Peyer's patch (tissue), 4 donors: ENCODE measurements around the gene CSDE1. TPM values are rescaled to one million over a fixed set of nuclear protein-coding genes. Genes with fewer than 3 reads are reported as not detected.
A peak's percentile ranks its signal among the peaks of the same experiment; 100 is the strongest.

ENCODE experiments used
- DNase-seq, 3 donors: peaks; one replicate each; pipeline ENCODE4 v3.0.0-alpha.2; 2017 to 2019
- H3K27ac ChIP-seq, 4 donors: fragments of 200-600 bp; sonication (generic); one replicate each; pipeline ENCODE4 v1.5.1; 2016 to 2019
- H3K27me3 ChIP-seq, 2 donors: fragments of 200-600 bp; sonication (generic); one replicate each; pipeline ENCODE4 v1.5.1; 2019
- H3K36me3 ChIP-seq, 3 donors: fragments of 200-600 bp; sonication (generic); one replicate each; pipeline ENCODE4 v1.5.1; 2016 to 2019
- H3K4me1 ChIP-seq, 4 donors: fragments of 200-600 bp; sonication (generic); one replicate each; pipeline ENCODE4 v1.5.1; 2016 to 2019
- H3K4me3 ChIP-seq, 4 donors: fragments of 200-600 bp; sonication (generic); 1 replicate in 3 of 4; 2 replicates in 1 of 4; pipeline ENCODE4 v1.5.1; 2016 to 2019; ENCODE audit warnings: mild to moderate bottlenecking in 1 of 4
- H3K9me3 ChIP-seq, 4 donors: fragments of 200-600 bp; sonication (generic); one replicate each; pipeline ENCODE4 v1.5.1; 2016 to 2019; ENCODE audit warnings: mild to moderate bottlenecking in 1 of 4
- POLR2A ChIP-seq, 2 donors: fragments of 450-650 bp; IDR thresholded peaks; one replicate each; pipeline ENCODE4 v1.5.1; 2017; ENCODE audit warnings: antibody characterized with exemption in 2 of 2, mild to moderate bottlenecking in 2 of 2, moderate library complexity in 2 of 2
- total RNA-seq, 4 donors: library from RNA; depleted of rRNA; stranded (reverse); fragments of >200 nt; gene quantifications; one replicate each; pipeline ENCODE4 v1.1.0, GENCODE V29; 2016
- TF ChIP-seq, protein P1 (sequence below), 6 experiments: fragments of 450-650 bp in 4 of 6; fragments of 200-600 bp in 2 of 6; sonication (generic) in 1 of 6; IDR thresholded peaks; one replicate each; pipeline ENCODE4 v1.5.1; 2017 to 2019; ENCODE audit warnings: antibody characterized with exemption in 6 of 6, mild to moderate bottlenecking in 3 of 6, moderate library complexity in 1 of 6

The CSDE1 gene
- total RNA-seq, 4 donors from 2014 or later, result 292 to 374 (median 333) TPM

DNA sequence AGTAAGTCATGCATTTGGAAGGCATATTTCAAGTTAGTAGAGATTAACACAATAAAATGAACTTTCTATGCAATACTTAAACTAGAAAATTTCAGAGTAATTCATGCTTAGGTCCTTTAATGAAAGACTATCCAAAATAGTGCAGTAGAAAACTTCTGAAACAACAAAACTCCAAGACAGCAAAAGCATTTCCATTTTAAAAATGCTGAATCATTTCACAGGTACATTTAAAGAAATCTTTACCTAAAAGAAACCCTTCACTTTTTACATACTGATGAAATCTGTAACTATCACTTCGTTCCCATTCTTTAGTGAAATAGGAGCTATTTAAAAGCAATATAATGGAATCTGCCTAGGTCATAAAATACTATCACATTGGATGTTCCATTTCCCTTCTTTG lies 17.5 kb downstream of the CSDE1 start:
- no peak for DNase-seq
- Histone ChIP-seq H3K27me3 (no peaks in the 10 kb centered on the region), H3K4me1 (peaks cover 0 to 17% (median 0%) of the 10 kb centered on the region in 4 donors), H3K9me3 (no peaks in the 10 kb centered on the region), H3K36me3 (peaks cover 0 to 63% (median 0%) of the 10 kb centered on the region in 3 donors), H3K4me3 (no peak overlapping the region), H3K27ac (no peak overlapping the region)
- TF ChIP-seq, protein P1, sequence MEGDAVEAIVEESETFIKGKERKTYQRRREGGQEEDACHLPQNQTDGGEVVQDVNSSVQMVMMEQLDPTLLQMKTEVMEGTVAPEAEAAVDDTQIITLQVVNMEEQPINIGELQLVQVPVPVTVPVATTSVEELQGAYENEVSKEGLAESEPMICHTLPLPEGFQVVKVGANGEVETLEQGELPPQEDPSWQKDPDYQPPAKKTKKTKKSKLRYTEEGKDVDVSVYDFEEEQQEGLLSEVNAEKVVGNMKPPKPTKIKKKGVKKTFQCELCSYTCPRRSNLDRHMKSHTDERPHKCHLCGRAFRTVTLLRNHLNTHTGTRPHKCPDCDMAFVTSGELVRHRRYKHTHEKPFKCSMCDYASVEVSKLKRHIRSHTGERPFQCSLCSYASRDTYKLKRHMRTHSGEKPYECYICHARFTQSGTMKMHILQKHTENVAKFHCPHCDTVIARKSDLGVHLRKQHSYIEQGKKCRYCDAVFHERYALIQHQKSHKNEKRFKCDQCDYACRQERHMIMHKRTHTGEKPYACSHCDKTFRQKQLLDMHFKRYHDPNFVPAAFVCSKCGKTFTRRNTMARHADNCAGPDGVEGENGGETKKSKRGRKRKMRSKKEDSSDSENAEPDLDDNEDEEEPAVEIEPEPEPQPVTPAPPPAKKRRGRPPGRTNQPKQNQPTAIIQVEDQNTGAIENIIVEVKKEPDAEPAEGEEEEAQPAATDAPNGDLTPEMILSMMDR (IDR thresholded peaks at IDR 0.05), result no peak
- TF ChIP-seq POLR2A (IDR thresholded peaks at IDR 0.05), result no peak

DNA sequence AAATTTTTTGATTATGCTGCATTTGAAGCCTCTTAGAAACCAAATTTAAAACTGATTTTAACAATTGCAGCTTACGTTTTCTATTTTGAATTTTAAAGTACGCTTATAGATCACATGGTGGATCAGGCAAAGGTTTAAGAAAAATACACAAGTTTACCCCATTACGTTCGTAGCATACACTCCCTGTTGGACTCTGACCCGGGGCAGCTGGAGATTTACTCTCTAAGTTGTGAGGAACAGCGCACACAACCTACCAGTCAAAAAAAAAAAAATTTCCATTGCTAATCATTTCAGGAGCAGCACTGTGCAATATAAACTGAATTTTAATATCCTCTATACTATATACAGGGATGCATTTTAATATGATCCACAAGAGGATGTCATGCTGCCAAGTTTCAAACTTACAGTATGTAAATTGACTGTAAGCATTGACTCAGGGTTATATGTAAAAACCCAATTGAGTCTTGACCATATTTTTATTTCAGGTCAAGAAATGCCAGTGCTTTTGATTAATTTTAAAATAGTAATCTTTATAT lies 20.4 kb downstream of the CSDE1 start:
- Histone ChIP-seq H3K9me3 (no peaks in the 10 kb centered on the region), H3K4me1 (peaks cover 0 to 13% (median 0%) of the 10 kb centered on the region in 4 donors), H3K36me3 (peaks cover 0 to 76% (median 0%) of the 10 kb centered on the region in 3 donors), H3K27ac (no peak overlapping the region), H3K27me3 (no peaks in the 10 kb centered on the region), H3K4me3 (no peak overlapping the region)
- peak in 1 of 3 donors; percentile 66 for DNase-seq
- TF ChIP-seq, protein P1 (IDR thresholded peaks at IDR 0.05), result no peak
- no peak for TF ChIP-seq POLR2A (IDR thresholded peaks at IDR 0.05)

DNA sequence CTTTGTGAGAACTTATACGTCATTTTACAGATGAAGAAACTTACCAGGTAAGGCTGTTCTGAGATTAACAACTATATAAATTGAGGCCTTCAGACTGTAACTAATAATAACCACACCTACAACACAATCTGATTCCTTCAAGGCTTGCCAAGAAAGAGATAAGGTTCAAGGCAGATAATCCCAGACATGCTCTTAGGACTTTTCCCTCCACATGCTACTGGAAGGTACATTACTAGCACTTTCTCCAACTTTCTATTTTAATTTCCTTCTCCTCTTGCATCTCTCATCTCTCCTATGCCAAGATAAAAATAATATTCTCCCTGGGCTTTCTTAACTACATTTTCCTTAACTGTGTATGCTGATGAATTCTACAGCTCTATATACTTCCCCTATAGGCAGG lies 22.3 kb downstream of the CSDE1 start:
- H3K27me3 ChIP-seq, result no peaks in the 10 kb centered on the region
- H3K9me3 ChIP-seq, result no peaks in the 10 kb centered on the region
- no peak for DNase-seq
- peaks cover 0 to 13% (median 0%) of the 10 kb centered on the region in 4 donors for H3K4me1 ChIP-seq
- no peak for TF ChIP-seq POLR2A (IDR thresholded peaks at IDR 0.05)
- TF ChIP-seq, protein P1 (IDR thresholded peaks at IDR 0.05), result no peak
- peaks cover 0 to 89% (median 0%) of the 10 kb centered on the region in 3 donors for H3K36me3 ChIP-seq
- no peak overlapping the region for H3K4me3 ChIP-seq
- H3K27ac ChIP-seq, result peak overlapping the region in 2 of 4 donors; percentile 22 to 61

DNA sequence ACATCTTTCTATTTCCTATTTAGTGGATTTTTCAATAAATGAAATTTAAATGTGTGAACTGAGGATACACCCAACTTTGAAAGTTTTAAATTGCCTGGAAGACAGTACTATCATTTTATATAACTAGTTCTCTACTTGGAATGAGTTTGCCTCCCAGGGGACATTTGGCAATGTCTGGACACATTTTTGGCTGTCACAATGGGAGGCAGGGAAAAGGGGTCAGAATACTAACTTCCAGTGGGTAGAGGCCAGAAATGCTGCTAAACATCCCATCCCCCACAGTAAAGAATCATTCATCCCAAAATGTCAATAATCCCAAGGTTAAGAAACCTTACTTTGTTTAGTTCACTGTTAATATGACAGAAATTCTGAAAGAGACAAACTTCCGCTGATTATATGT lies 28.0 kb downstream of the CSDE1 start:
- peaks cover 0 to 94% (median 0%) of the 10 kb centered on the region in 3 donors for H3K36me3 ChIP-seq
- no peak overlapping the region for H3K4me3 ChIP-seq
- no peaks in the 10 kb centered on the region for H3K4me1 ChIP-seq
- no peak for TF ChIP-seq POLR2A (IDR thresholded peaks at IDR 0.05)
- TF ChIP-seq, protein P1 (IDR thresholded peaks at IDR 0.05), result no peak
- no peak for DNase-seq
- no peak overlapping the region for H3K27ac ChIP-seq
- H3K9me3 ChIP-seq, result no peaks in the 10 kb centered on the region
- no peaks in the 10 kb centered on the region for H3K27me3 ChIP-seq

DNA sequence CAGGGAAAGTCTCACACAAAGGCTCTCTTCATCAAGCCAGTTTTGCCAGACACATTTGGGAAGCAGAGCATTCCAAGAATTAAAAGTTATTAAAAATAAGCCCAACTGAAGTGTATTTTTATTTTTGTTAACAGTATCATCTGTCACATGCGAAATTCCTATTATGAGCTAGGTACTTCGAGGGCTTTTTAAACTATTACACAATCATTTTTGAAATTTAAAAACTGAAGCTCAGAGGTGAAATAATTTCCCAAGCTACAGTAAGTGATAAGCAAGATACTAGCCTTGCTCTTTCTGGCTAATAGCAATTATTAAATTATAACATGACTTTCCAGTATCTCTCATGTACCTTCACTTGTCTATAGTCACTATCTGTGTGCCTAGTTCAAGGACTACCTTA lies 29.2 kb downstream of the CSDE1 start:
- TF ChIP-seq, protein P1 (IDR thresholded peaks at IDR 0.05), result no peak
- TF ChIP-seq POLR2A (IDR thresholded peaks at IDR 0.05), result no peak
- Histone ChIP-seq H3K4me1 (no peaks in the 10 kb centered on the region), H3K36me3 (peaks cover 0 to 94% (median 3%) of the 10 kb centered on the region in 3 donors)

More for the DNA sequence above, 29.2 kb downstream of the CSDE1 start:
- no peak overlapping the region for H3K4me3 ChIP-seq
- H3K27me3 ChIP-seq, result no peaks in the 10 kb centered on the region
- no peak for DNase-seq
- H3K9me3 ChIP-seq, result no peaks in the 10 kb centered on the region
- H3K27ac ChIP-seq, result no peak overlapping the region
